ENCODE results near the gene DDX19B.

DDX19B gene

DNA sequence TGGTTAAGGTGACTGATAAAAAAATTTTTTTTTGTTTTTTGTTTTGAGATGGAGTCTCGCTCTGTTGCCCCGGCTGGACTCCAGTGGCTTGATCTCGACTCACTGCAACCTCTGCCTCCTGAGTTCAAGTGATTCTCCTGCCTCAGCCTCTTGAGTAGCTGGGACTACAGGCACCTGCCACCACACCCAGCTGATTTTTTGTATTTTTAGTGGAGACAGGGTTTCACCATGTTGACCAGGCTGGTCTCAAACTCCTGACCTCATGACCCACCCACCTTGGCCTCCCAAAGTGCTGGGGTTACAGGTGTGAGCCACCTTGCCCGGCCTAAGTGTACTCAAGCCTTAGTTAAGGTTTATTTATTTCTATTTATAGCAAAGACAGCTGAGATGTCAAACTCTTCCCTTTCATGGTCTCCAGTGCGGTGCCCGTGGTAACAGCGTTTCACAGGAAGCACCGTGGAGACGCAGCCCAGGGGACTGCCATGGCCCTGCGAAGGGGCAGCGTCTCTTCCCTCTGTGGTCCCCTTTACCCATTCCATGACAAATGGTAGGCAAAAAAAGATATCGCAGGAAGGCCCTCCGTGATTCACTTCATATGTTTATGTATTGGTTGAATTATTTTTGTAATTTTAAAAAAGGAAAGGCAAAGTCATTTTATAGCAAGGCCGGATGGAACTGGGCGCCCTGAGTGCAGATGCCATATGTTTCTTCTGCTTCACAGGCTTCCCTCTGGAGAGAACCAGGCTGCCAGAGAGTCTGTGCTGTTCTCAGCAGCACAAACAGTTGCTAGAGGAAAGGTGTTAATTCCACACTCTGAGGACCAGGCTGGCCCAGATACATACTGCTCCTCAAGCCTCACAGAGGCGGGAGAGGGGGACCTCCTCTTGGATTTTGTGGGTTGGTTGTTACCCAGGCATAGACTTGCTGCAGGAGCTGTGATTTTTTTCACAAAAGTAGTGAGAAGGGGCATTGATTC is 76.9 kb downstream of the DDX19B start:
- in situ Hi-C loops (cut with MboI; ENCODE audit: low sequenced_read_pairs, unreplicated experiment), result no loop called here
- no peak for DNase-seq (ENCODE audit: low spot score)
- TF ChIP-seq, protein P1, sequence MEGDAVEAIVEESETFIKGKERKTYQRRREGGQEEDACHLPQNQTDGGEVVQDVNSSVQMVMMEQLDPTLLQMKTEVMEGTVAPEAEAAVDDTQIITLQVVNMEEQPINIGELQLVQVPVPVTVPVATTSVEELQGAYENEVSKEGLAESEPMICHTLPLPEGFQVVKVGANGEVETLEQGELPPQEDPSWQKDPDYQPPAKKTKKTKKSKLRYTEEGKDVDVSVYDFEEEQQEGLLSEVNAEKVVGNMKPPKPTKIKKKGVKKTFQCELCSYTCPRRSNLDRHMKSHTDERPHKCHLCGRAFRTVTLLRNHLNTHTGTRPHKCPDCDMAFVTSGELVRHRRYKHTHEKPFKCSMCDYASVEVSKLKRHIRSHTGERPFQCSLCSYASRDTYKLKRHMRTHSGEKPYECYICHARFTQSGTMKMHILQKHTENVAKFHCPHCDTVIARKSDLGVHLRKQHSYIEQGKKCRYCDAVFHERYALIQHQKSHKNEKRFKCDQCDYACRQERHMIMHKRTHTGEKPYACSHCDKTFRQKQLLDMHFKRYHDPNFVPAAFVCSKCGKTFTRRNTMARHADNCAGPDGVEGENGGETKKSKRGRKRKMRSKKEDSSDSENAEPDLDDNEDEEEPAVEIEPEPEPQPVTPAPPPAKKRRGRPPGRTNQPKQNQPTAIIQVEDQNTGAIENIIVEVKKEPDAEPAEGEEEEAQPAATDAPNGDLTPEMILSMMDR (IDR thresholded peaks at IDR 0.05; ENCODE audit: borderline replicate concordance, control extremely low read depth, extremely low read depth, insufficient read depth, missing control alignments), result no peak

DNA sequence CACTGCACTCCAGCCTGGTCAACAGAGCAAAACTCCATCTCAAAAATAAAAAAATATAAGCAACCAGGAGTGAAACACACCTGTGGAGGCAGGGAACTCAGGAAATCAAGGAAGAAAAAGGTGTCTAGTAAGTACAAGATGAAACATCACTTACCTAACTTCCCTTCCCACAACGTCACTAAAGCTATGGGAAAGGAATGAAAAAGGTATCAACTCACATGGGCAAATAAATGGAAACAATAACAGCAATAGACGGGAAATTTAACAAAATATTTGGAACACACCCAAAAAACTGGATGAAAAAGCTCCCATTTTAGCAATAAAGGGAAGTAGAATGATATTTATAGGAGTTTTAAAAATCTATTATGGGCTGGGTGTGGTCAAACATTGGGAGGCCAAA is 78.8 kb downstream of the DDX19B start:
- in situ Hi-C loops (cut with MboI; ENCODE audit: low sequenced_read_pairs, unreplicated experiment), result no loop called here
- TF ChIP-seq, protein P1 (IDR thresholded peaks at IDR 0.05; ENCODE audit: borderline replicate concordance, control extremely low read depth, extremely low read depth, insufficient read depth, missing control alignments), result no peak
- no peak for DNase-seq (ENCODE audit: low spot score)

DNA sequence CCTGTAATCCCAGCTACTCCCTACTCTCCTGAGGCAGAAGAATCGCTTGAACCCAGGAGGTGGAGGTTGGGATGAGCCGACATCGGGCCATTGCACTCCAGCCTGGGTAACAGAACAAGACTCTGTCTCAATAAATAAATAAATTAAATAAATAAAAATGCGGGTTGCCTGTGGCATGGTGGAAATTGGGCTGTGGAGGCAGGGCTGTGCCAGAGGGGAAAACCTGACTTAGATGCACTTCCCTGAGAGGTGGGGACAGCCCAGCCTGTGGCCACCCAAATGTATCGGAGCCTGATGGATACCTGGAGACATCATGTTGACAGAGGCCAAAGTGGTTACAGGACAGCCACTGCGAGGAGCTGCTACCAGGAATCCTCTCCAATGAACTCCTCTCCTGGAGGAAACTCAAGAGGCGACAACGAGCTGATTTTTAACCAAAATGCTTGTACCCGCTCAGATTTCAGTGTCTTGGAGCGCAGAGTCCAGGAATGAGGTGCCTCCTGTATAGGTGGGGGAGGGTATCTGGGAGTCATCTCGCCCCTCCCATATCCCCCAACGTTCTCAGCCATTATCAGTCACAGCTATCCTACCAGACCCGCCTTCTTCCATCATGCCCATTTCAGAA is 80.0 kb downstream of the DDX19B start:
- TF ChIP-seq, protein P1 (IDR thresholded peaks at IDR 0.05; ENCODE audit: borderline replicate concordance, control extremely low read depth, extremely low read depth, insufficient read depth, missing control alignments), result no peak
- in situ Hi-C loops (cut with MboI; ENCODE audit: low sequenced_read_pairs, unreplicated experiment), result no loop called here
- no peak for DNase-seq (ENCODE audit: low spot score)

DNA sequence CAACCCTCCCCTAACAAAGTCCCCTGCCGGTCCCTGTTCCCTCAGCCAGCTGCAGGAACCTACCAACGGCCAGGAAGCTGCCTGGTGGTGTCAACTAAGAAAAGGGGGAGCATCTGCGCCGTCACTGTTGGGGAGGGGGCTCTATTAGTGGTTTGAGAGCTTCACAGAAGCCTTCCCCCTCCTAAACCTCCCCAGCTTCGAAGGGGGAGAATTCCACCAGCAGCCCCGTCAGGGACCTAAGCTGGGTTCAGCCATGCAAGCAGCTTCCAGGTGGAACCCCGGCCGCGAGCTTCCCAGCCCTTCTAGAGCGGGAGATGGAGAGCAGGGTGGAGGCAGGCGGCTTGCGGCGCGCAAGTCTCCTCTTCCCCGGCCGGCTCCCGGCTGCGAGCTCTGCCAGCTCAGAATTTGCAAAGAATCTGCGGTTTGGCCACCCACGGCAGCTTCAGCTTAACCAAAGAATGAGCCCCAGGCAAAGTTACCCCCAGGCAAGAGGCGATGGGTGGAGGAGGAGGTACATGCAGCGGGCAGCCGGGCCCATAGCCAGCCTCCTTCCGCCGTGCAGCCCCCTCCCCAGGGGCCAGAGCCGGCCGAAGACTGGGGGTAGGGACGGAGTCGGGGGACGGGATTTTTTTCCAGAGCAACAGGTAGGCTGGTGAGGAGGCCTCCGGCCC is 81.4 kb downstream of the DDX19B start:
- TF ChIP-seq, protein P1 (IDR thresholded peaks at IDR 0.05; ENCODE audit: borderline replicate concordance, control extremely low read depth, extremely low read depth, insufficient read depth, missing control alignments), result no peak
- in situ Hi-C loops (cut with MboI; ENCODE audit: low sequenced_read_pairs, unreplicated experiment), result no loop called here
- DNase-seq (ENCODE audit: low spot score), result peak; percentile 50

DNA sequence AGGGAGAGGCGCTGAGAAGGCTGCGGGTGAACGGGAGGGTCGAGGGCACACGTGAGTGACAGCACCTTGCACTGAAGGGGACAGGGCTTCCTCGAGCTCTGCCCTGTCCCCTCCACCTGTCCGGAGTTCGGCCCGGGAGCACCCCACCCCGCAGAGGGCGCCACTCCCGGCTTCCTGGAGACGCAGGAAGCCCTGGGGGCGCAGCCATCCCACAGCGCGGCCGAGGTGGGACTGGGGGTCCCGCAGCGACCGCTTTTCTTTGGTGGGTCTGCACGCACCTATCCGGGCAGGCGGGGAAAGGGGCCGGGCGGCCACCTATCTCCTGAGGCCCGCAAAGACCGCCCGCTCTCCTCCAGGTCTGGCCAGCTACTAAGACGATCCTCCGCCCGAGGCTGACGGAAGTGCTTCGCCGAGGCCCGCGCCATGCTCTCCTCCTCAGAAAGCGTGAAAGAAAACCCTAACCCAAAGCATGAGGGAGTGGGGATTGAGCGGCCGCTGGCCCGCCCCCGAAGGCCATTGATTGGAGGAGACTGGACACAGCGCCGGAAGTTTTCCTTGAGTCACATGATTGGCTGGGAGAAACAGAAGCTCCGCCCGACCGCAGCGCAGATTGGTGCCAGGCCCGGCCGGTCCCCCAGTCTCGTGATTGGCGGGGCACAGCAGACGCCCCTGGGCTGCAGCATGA is 82.1 kb downstream of the DDX19B start:
- peak; percentile 95 for DNase-seq (ENCODE audit: low spot score)
- in situ Hi-C loops (cut with MboI; ENCODE audit: low sequenced_read_pairs, unreplicated experiment), result no loop called here

More for the DNA sequence above, 82.1 kb downstream of the DDX19B start:
- TF ChIP-seq, protein P1 (IDR thresholded peaks at IDR 0.05; ENCODE audit: borderline replicate concordance, control extremely low read depth, extremely low read depth, insufficient read depth, missing control alignments), result peak; percentile 25
